NCI-H82 treated with DMSO at 0.1 percent for 48 hours (cell line): Measurements from ENCODE around the gene KRT78.
"Not testable (repeated sequence)": the region's sequence is repeated elsewhere in the genome, so short reads cannot be mapped to it uniquely, and the experiment has no call there.

Source experiments
- DNase-seq: peaks from one replicate; lab custom pipeline; 2025; ENCODE audit not compliant: unreplicated experiment; lab: John Stamatoyannopoulos, UW

KRT78 gene

GRCh38 chr12:52848661-52849255, at the start of gene KRT78:
KRT78 (minus strand) TSS chr12:52848994; CDS start chr12:52848930, 64 bp downstream.
- no peak for DNase-seq

- DNase-seq: no peak
These were observed 47.7 kb upstream of the KRT78 start for GRCh38 chr12:52896190-52897100.

- DNase-seq: no peak
These were observed 47.0 kb upstream of the KRT78 start for GRCh38 chr12:52895726-52896189.

GRCh38 chr12:52892974-52893373, 44.2 kb upstream of the KRT78 start:
- no peak for DNase-seq

- no peak for DNase-seq
These were observed 43.5 kb upstream of the KRT78 start for GRCh38 chr12:52892207-52892852.

GRCh38 chr12:52891044-52891443, 42.2 kb upstream of the KRT78 start:
- DNase-seq: no peak

GRCh38 chr12:52890417-52890816, 41.6 kb upstream of the KRT78 start:
- DNase-seq: no peak

GRCh38 chr12:52884526-52885293, 35.9 kb upstream of the KRT78 start:
- DNase-seq: peak; percentile 11

- DNase-seq: not testable (repeated sequence)
These were observed 31.7 kb upstream of the KRT78 start for GRCh38 chr12:52880499-52880898.

GRCh38 chr12:52879394-52880351, 30.9 kb upstream of the KRT78 start:
- peak; percentile 60 for DNase-seq

GRCh38 chr12:52878507-52879393, 30.0 kb upstream of the KRT78 start:
- DNase-seq: no peak

- no peak for DNase-seq
These were observed 28.4 kb upstream of the KRT78 start for GRCh38 chr12:52877242-52877641.

- DNase-seq: no peak
These were observed 27.6 kb upstream of the KRT78 start for GRCh38 chr12:52876372-52876771.

GRCh38 chr12:52874573-52875435, 26.0 kb upstream of the KRT78 start:
- no peak for DNase-seq

- DNase-seq: no peak
These were observed 25.2 kb upstream of the KRT78 start for GRCh38 chr12:52873832-52874572.

GRCh38 chr12:52873513-52873831, 24.7 kb upstream of the KRT78 start:
- no peak for DNase-seq

GRCh38 chr12:52872644-52873389, 24.0 kb upstream of the KRT78 start:
- DNase-seq: no peak
